Activated naive CD4-positive, alpha-beta T cell treated with anti-CD3 and anti-CD28 coated beads, Interleukin-2, amount 10 ng/mL, durations not matched to agents 7 days and 5 days (primary cell): ENCODE data around the gene SMC4.

Experiments
- CTCF ChIA-PET: fragments of 350-600 bp; sonication (Branson Sonifier 250); formaldehyde crosslinking; loops from one replicate; lab custom pipeline; 2021; ENCODE audit warnings: antibody characterized with exemption; lab: Charles Lee
- DNase-seq: peaks from one replicate; pipeline ENCODE4 v3.0.0-alpha.2; 2020
- H3K27ac Mint-ChIP-seq: one replicate; pipeline ENCODE4 v1.8.0; 2021; ENCODE audit warnings: mild to moderate bottlenecking, moderate library complexity, mixed read lengths
- H3K27me3 Mint-ChIP-seq: one replicate; pipeline ENCODE4 v1.8.0; 2021; ENCODE audit warnings: mild to moderate bottlenecking, mixed read lengths
- H3K36me3 Mint-ChIP-seq: one replicate; pipeline ENCODE4 v1.8.0; 2021; ENCODE audit warnings: mixed read lengths
- H3K4me1 Mint-ChIP-seq: one replicate; pipeline ENCODE4 v1.8.0; 2021; ENCODE audit warnings: mixed read lengths
- H3K4me3 Mint-ChIP-seq: one replicate; pipeline ENCODE4 v1.8.0; 2021; ENCODE audit warnings: mild to moderate bottlenecking, moderate library complexity, mixed read lengths
- H3K9me3 Mint-ChIP-seq: one replicate; pipeline ENCODE4 v1.8.0; 2021; ENCODE audit warnings: mixed read lengths

SMC4 gene

GRCh38 chr3:160379628-160380214 lies 19.7 kb upstream of the SMC4 start:
- H3K4me3 Mint-ChIP-seq: no peak overlapping the region
- H3K27me3 Mint-ChIP-seq: no peaks in the 10 kb centered on the region
- peaks cover 25% of the 10 kb centered on the region for H3K36me3 Mint-ChIP-seq
- H3K4me1 Mint-ChIP-seq: no peaks in the 10 kb centered on the region
- no peak for DNase-seq
- no peaks in the 10 kb centered on the region for H3K9me3 Mint-ChIP-seq
- H3K27ac Mint-ChIP-seq: no peak overlapping the region
- CTCF ChIA-PET: interaction anchor here (1.4 kb wide), 1 partner anchor 23 kb away, joined by 3 read pairs; no protein-coding TSS in a partner anchor

- CTCF ChIA-PET: interaction anchor here (0.7 kb wide), 1 partner anchor 134 kb away, joined by 3 read pairs; no protein-coding TSS in a partner anchor
Measured at GRCh38 chr3:160381470-160381869, 18.0 kb upstream of the SMC4 start.

GRCh38 chr3:160384639-160385318 lies 14.7 kb upstream of the SMC4 start:
- DNase-seq: no peak
- Mint-ChIP-seq H3K36me3 (peaks cover 17% of the 10 kb centered on the region), H3K4me3 (no peak overlapping the region), H3K9me3 (no peaks in the 10 kb centered on the region), H3K27me3 (no peaks in the 10 kb centered on the region), H3K4me1 (no peaks in the 10 kb centered on the region), H3K27ac (no peak overlapping the region)
- CTCF ChIA-PET: interaction anchor here (1.8 kb wide), 1 partner anchor 10 kb away, joined by 5 read pairs; no protein-coding TSS in a partner anchor

More at GRCh38 chr3:160381470-160381869, 18.0 kb upstream of the SMC4 start:
- Mint-ChIP-seq H3K4me1 (no peaks in the 10 kb centered on the region), H3K27ac (no peak overlapping the region), H3K9me3 (no peaks in the 10 kb centered on the region), H3K27me3 (no peaks in the 10 kb centered on the region), H3K4me3 (no peak overlapping the region), H3K36me3 (peaks cover 21% of the 10 kb centered on the region)
- DNase-seq: no peak

GRCh38 chr3:160390565-160391138 lies 8.8 kb upstream of the SMC4 start:
- Mint-ChIP-seq H3K9me3 (no peaks in the 10 kb centered on the region), H3K4me3 (no peak overlapping the region), H3K27ac (no peak overlapping the region), H3K36me3 (peaks cover 13% of the 10 kb centered on the region), H3K27me3 (no peaks in the 10 kb centered on the region), H3K4me1 (peaks cover 8% of the 10 kb centered on the region)
- DNase-seq: no peak
- CTCF ChIA-PET: no interaction called here

GRCh38 chr3:160392798-160393197 lies 6.7 kb upstream of the SMC4 start:
- Mint-ChIP-seq H3K27ac (no peak overlapping the region), H3K4me1 (peaks cover 20% of the 10 kb centered on the region), H3K36me3 (peaks cover 9% of the 10 kb centered on the region), H3K9me3 (no peaks in the 10 kb centered on the region), H3K4me3 (no peak overlapping the region), H3K27me3 (no peaks in the 10 kb centered on the region)
- no peak for DNase-seq
- CTCF ChIA-PET: interaction anchor here (0.5 kb wide), 1 partner anchor 775 kb away, joined by 4 read pairs; no protein-coding TSS in a partner anchor

- Mint-ChIP-seq H3K4me3 (no peak overlapping the region), H3K9me3 (no peaks in the 10 kb centered on the region), H3K4me1 (peaks cover 26% of the 10 kb centered on the region), H3K36me3 (peaks cover 9% of the 10 kb centered on the region), H3K27me3 (no peaks in the 10 kb centered on the region), H3K27ac (no peak overlapping the region)
- CTCF ChIA-PET: no interaction called here
- DNase-seq: no peak
Measured at GRCh38 chr3:160393346-160394008, 6.0 kb upstream of the SMC4 start.

- peaks cover 30% of the 10 kb centered on the region for H3K4me1 Mint-ChIP-seq
- no peak for DNase-seq
- H3K36me3 Mint-ChIP-seq: peaks cover 11% of the 10 kb centered on the region
- H3K27me3 Mint-ChIP-seq: no peaks in the 10 kb centered on the region
- H3K9me3 Mint-ChIP-seq: no peaks in the 10 kb centered on the region
- CTCF ChIA-PET: interaction anchor here (1.1 kb wide), 1 partner anchor 19 kb away, joined by 3 read pairs; no protein-coding TSS in a partner anchor
- H3K27ac Mint-ChIP-seq: no peak overlapping the region
- no peak overlapping the region for H3K4me3 Mint-ChIP-seq
Measured at GRCh38 chr3:160394009-160394392, 5.4 kb upstream of the SMC4 start.

GRCh38 chr3:160395297-160395696 lies 4.2 kb upstream of the SMC4 start:
- peaks cover 15% of the 10 kb centered on the region for H3K36me3 Mint-ChIP-seq
- CTCF ChIA-PET: interaction anchor here (0.6 to 1.2 kb wide), 3 partner anchors 10 to 1017 kb away, joined by 3 to 5 read pairs (median 3); no protein-coding TSS in a partner anchor
- H3K27me3 Mint-ChIP-seq: peaks cover 6% of the 10 kb centered on the region
- DNase-seq: no peak
- H3K4me3 Mint-ChIP-seq: no peak overlapping the region
- no peaks in the 10 kb centered on the region for H3K9me3 Mint-ChIP-seq
- peaks cover 31% of the 10 kb centered on the region for H3K4me1 Mint-ChIP-seq
- H3K27ac Mint-ChIP-seq: no peak overlapping the region

GRCh38 chr3:160398820-160399124 lies 678 bp upstream of the SMC4 start:
- H3K9me3 Mint-ChIP-seq: no peaks in the 10 kb centered on the region
- peak overlapping the region; percentile 91 for H3K4me3 Mint-ChIP-seq
- CTCF ChIA-PET: interaction anchor here (2.1 kb wide), 1 partner anchor 15 kb away, joined by 9 read pairs; no protein-coding TSS in a partner anchor
- peaks cover 6% of the 10 kb centered on the region for H3K27me3 Mint-ChIP-seq
- H3K4me1 Mint-ChIP-seq: peaks cover 44% of the 10 kb centered on the region
- no peak for DNase-seq
- H3K27ac Mint-ChIP-seq: peak overlapping the region; percentile 99
- H3K36me3 Mint-ChIP-seq: peaks cover 34% of the 10 kb centered on the region

- Mint-ChIP-seq H3K9me3 (no peaks in the 10 kb centered on the region), H3K4me1 (peaks cover 56% of the 10 kb centered on the region), H3K27ac (peak overlapping the region; percentile 99), H3K27me3 (peaks cover 6% of the 10 kb centered on the region), H3K36me3 (peaks cover 42% of the 10 kb centered on the region), H3K4me3 (peak overlapping the region; percentile 91)
- DNase-seq: peak; percentile 62
- CTCF ChIA-PET: interaction anchor here (0.8 to 2.1 kb wide), 2 partner anchors 13 to 49 kb away, joined by 3 to 9 read pairs; partner anchors contain the start of gene TRIM59
Measured at GRCh38 chr3:160400030-160400701, 716 bp downstream of the SMC4 start.

- peaks cover 6% of the 10 kb centered on the region for H3K27me3 Mint-ChIP-seq
- peak overlapping the region; percentile 99 for H3K27ac Mint-ChIP-seq
- peak overlapping the region; percentile 91 for H3K4me3 Mint-ChIP-seq
- H3K4me1 Mint-ChIP-seq: peaks cover 54% of the 10 kb centered on the region
- peaks cover 42% of the 10 kb centered on the region for H3K36me3 Mint-ChIP-seq
- no peaks in the 10 kb centered on the region for H3K9me3 Mint-ChIP-seq
- CTCF ChIA-PET: interaction anchor here (1.1 kb wide), 1 partner anchor 15 kb away, joined by 3 read pairs; no protein-coding TSS in a partner anchor
- DNase-seq: peak; percentile 40
Measured at GRCh38 chr3:160400702-160401150, 1.3 kb downstream of the SMC4 start.

GRCh38 chr3:160401291-160402095 lies 2.0 kb downstream of the SMC4 start:
- H3K4me1 Mint-ChIP-seq: peaks cover 58% of the 10 kb centered on the region
- peaks cover 46% of the 10 kb centered on the region for H3K36me3 Mint-ChIP-seq
- DNase-seq: peak; percentile 28
- H3K9me3 Mint-ChIP-seq: no peaks in the 10 kb centered on the region
- peak overlapping the region; percentile 91 for H3K4me3 Mint-ChIP-seq
- peaks cover 6% of the 10 kb centered on the region for H3K27me3 Mint-ChIP-seq
- H3K27ac Mint-ChIP-seq: peak overlapping the region; percentile 93
- CTCF ChIA-PET: interaction anchor here (1.1 kb wide), 3 partner anchors 9 to 14 kb away, joined by 3 to 4 read pairs (median 4); no protein-coding TSS in a partner anchor
